SKM-1 (cell line): ENCODE data around the gene NAA15.
"Not testable (repeated sequence)": the region's sequence is repeated elsewhere in the genome, so short reads cannot be mapped to it uniquely, and the experiment has no call there.

ENCODE experiments used
- DNase-seq: peaks from one replicate; lab custom pipeline; 2025; ENCODE audit not compliant: unreplicated experiment; lab: John Stamatoyannopoulos, UW

Gene NAA15

GRCh38 chr4:139301113-139301820, at the start of gene NAA15:
TSS of gene NAA15 (plus strand) at chr4:139301505. CDS start at chr4:139301778, 273 bp downstream.
- DNase-seq = peak; percentile 95

DNA sequence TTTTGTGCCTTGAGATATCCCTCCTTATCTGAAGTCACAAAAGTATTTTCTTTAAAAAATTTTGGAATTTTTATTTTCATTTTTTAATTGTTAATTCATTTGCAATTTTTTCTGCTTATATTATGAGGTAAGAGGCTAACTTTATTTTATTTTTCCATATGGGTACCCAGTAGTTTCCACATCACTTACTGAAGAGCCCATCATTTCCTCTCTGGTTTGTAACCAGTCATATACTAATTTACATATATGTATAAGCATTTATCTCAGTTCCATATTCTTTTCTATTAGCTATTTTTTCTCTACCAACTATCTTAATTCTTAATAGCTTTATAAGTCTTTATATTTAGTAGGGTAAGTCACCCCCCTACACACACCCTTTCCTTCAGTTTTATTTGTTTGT, 48.3 kb upstream of the NAA15 start:
- DNase-seq = no peak

- no peak for DNase-seq
Observed at GRCh38 chr4:139253713-139254112, 47.6 kb upstream of the NAA15 start.

- not testable (repeated sequence) for DNase-seq
Observed at GRCh38 chr4:139255581-139255980, 45.7 kb upstream of the NAA15 start.

DNA sequence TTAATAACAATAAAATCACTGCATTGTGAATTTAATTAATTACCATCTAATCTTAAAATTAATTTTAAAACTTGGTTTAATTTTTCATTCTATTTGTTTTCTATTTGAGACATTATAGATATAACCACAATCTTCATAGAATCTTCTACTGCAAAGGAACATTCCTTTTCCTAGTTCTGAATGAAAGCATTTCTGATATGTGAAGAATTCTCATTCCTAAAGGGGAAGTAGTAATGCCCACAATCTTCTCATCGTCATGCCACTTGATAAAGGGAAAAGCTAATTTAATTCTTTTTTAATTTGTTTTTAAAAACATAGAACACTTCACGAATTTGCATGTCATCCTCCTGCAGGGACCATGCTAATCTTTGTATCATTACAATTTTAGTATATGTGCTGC, 45.0 kb upstream of the NAA15 start:
- no peak for DNase-seq

DNA sequence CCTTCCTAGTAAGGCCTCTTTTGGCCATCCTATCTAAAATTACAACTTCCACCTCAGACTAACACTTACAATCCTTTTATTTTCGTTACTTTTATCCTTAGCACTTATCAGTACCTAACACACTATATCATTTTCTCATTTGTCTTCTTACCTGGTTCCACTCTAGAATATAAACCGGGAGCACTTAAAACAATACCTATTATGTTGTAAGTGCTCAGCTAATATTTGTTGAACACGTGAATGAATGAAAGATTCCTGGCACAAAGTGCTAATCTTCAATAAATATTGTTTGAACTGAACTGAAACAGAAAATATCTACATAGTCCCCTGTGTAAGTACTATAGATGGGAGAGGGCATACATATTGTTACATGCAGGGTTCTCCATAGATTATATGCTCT, 35.7 kb upstream of the NAA15 start:
- no peak for DNase-seq

- DNase-seq = no peak
Observed at GRCh38 chr4:139266208-139266582, 35.1 kb upstream of the NAA15 start.

DNA sequence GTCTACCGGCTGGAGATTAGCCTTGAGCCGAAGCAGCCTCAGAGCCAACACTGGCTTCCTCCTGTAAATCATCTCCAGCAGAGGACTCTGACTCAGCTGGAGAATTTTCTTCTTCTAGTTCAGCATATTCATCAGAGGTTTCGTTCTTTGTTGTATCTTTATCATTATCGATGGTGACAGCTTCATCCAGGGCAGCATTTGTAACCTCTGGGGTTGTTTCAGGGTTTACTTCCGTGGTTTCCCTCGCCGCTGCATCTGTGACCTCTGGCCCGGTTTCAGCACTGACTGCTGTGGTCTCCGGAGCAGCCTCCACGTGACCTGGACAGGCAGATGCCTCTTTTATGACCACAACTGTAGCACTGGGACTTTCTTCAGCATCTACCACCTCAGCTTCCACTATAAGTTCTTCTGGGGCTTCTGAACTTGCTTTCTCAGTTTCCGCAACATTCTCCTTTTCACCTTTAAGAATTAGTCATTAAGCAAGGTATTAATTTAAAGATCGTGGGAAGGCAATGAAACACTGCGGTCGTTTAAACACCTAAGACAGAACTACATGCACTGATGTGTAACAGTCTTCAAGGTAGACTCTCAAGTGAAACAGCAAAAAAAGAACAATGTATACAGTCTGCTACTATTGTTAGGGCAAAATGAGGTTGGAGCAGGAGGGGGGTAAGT, 34.6 kb upstream of the NAA15 start:
- peak; percentile 75 for DNase-seq

DNA sequence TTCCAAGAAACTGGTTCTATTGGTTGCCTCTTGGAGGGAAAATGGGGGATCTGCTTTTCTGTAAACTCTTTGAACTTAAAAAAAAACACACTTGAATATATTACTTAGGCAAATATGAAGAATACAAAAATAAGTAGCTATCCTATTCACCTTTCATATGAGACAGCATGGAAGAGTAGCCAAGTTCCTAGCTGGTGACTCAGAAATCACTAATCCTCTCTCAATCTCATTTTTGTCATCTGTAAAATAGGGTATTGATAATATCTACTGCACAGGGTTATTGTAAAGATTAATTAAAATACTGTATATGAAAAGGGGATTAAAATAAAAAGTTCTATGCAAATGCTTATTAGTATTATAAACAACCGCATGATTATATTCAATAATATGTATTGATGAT, 34.0 kb upstream of the NAA15 start:
- no peak for DNase-seq

DNA sequence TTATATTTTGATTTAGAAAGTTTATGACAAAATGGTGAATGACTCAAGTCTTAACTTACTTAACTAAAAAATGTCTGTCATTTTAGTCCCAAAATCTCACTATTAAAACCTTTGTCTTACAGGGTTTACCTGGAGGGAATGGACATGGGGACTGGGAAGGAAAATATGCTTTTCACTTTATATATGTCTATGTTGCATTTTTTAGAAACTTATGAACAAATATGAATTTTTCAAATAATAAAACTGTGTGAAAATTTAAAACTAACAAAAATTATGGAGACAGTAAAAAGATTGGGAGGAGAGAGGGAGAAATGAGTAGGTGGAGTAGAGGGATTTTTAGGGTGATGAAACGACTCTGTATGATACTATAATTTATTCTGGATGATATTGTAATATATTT, 27.5 kb upstream of the NAA15 start:
- no peak for DNase-seq

DNA sequence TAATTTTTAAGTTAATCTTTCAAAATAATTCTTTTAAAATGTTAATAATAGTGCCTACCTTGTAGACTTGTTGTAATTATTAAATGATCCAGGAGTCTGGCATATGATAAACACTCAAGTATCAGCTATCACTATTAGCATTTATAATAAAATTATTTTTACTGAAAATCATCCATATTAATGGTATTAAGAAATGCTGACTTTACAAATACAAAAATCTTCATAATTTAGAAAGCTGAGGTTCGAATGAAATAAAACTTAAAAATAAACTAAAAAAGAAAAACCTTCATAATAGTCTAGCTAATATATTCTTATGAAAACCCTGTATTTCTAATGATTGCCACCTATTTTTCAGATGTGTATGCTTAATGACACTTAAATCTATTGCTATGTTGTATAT, 26.5 kb upstream of the NAA15 start:
- DNase-seq = no peak

DNA sequence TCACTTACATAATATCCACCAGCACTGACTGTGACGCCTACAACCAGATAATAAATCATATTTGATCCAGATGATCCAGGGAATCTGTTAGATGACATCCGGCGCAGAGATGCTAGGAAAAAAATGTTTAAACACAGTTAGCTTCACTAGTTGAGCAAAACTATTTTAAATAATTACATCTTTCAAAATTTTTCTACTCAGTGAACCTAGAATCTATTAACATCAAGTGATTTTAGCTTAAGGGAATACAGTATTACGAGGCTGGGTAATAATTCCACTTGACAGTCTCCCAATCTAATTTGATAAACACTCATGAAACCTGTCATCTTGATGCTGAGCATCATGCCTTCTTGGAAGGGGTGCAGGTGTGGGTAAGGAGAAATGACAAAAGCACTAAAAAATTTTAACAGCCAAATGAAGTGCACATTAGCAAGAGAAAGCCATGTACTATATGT, 26.0 kb upstream of the NAA15 start:
- no peak for DNase-seq

- DNase-seq = no peak
Observed at GRCh38 chr4:139278485-139278884, 22.8 kb upstream of the NAA15 start.

DNA sequence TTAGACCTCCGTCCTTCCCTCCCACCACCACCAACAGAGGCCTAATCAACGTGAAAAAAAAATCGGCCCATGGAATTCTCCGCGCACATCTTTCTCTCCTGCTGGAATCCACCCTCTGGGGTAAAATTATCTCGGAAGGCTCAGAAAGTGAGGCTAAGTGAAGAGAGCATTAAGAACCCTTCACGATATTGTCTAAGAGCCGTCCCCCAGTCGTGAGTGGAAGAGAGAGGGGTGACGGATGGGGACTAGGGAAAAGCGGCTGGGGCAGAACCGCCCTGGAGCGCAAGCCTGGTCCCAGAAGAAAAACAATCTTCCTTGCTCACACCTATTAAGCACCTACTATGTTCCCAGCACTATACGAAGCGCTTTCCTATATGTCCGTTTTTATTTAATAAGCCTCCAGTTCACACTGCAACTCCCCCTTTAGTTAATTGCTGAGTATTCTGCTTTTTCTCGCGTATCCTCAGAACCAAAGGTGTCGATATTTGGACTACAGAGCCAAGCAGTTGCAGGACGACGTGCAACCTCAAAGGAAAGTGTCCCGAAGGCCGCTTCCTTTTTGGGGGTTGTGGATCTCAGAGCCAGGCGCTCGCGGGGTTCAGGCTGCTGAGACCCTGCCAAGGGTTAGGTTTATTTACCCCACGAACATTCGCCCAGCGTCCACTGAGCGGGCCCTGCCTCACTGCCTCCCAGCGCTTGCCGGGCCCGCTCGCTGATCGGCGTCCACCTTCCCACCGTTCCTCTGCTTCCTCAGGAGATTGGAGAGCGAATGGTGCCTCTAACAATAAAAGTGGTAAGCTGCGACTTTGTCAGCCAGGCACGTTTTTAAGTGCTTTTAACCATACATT, 22.2 kb upstream of the NAA15 start:
- DNase-seq = no peak

DNA sequence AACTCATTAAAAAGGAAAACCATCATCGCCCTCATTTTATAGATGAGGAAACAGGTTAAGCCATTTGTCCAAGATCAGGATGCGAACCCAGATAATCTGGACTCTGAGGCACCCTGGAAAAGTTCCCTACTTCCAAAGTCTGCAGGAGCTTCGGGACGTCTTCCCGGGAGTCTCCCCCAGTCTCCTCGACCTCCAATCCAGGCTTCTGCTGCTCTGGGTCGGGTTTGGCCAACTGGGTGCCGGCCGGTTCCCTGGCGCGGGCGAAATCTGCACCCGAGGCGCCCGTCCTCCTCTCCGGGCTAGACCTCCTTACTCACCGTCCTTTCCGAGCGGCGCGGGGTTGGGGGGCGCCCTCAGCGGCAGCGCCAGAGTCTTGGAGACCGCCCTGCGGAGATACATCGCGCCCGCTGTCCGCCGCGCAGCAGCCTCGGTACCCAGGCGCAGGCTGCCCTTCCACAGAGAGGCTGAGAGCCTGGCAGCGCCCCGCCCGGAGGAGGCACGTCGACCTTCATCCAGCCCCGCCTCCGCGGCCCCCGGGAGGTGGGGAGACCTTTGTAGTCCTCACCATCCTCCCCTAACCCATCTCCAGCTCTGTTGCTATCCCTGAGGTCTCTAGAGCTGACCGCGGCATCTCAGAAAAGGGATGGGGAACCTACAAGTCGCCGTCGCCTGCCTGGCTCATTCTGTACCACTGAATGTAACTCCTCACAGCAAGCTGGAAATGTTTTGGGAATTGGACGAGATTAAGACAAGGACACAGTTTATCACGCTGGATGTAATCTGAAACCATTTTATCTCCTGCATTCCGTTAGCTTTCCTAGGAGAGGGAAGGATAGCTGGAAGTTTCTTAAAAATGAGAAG, 21.3 kb upstream of the NAA15 start, which contains the start of gene MGARP:
Gene MGARP (minus strand): TSS at position 466 of the 861 bp plus-strand sequence. CDS start 67 bp downstream, at position 399.
- DNase-seq = no peak

DNA sequence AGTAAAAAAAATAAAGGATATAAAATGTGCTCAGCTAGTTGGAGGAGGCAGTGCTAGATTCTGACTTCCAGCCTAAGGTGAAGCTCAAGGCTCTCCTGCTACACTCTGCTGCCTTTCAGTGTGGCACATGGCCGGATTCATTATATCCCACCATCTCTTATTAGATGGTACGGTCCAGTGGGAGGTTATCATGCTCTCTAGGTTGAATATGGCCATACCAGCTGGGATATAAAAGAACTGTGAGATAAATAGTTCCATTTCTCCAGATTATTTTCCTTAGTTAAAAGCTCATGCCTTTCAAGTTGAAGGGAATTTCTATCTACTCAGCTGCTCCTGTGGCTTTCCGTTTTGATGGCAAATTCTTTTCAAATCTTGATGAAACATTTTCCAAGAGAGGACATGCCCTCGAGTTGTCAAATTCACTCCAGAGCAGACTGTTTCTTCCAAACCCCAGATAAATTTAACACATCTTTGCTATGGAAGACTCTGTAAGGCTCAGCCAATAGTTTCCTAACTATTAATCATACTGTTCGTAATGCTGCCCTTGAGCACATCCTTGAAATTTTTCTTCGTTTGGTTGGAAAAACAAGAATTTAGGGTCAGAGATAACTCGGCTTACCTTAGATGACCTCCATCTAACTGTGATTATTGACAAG, 19.1 kb upstream of the NAA15 start:
- DNase-seq = no peak

DNA sequence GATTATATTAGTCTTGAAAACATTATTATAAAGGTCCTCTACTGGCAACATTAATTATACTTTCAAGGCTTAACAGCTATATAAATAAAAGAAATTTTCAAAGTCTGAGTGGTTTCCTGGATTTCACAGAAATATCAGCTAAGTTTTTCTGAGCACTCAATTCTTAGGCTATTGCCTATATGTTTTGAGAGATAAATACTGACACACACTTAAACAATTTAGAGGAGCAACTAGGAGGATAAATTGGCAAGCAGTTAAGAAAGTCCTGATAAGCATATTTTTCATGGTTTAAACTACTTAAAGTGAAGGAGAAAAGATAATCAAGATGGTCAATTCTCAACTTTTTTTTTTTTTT, 18.6 kb upstream of the NAA15 start:
- no peak for DNase-seq

GRCh38 chr4:139286186-139286698, 15.1 kb upstream of the NAA15 start:
- DNase-seq = no peak

- DNase-seq = peak; percentile 80
Observed at GRCh38 chr4:139295206-139295941, 5.9 kb upstream of the NAA15 start.
